ENCODE results near the gene LAMTOR1. TPM values are rescaled to one million over a fixed set of nuclear protein-coding genes. Genes with fewer than 3 reads are reported as not detected.

LAMTOR1 gene
- total and polyA plus RNA-seq, 2 of the 8 experiments (the other 6 are each of a cell fraction or from before 2014, with no cell fraction given), result 82.1 to 160 TPM

GRCh38 chr11:72120930-72121329 lies 17.8 kb upstream of the LAMTOR1 start:
- H2BK20ac ChIP-seq (ENCODE audit: low read length), result no peak overlapping the region
- no peaks in the 10 kb centered on the region for H3K79me1 ChIP-seq (ENCODE audit: low read depth, low read length)
- H3K23me2 ChIP-seq (ENCODE audit: low read depth, low read length), result no peaks in the 10 kb centered on the region
- no peak overlapping the region for H2AFZ ChIP-seq (ENCODE audit: low read length)
- no peaks in the 10 kb centered on the region for H4K20me1 ChIP-seq (replicated peaks in 1 of 2; ENCODE audit: control insufficient read depth in 1 of 2, insufficient read depth in 2 of 2, low read length in 2 of 2)
- H2BK120ac ChIP-seq (replicated peaks; ENCODE audit: low read depth, low read length), result no peak overlapping the region
- H2BK5ac ChIP-seq (ENCODE audit: low read depth, low read length), result no peak overlapping the region
- peaks cover 0 to 7% (median 3%) of the 10 kb centered on the region in 4 experiments; a peak in 3 of 7 replicates for H3K27me3 ChIP-seq (replicated peaks in 1 of 4; ENCODE audit: control insufficient read depth in 3 of 4, extremely low read depth in 1 of 4, insufficient read depth in 3 of 4, low read length in 3 of 4)
- H3K18ac ChIP-seq (ENCODE audit: extremely low read depth, low read length), result no peak overlapping the region
- CTCF ChIA-PET (ENCODE audit: partially characterized antibody), result interaction anchor here (0.6 to 3.1 kb wide), 3 partner anchors 23 to 197 kb away, joined by 3 to 15 read pairs (median 3); no protein-coding TSS in a partner anchor
- 92% methylated on average over 2 of the region's 2 CpGs; no CpG with 5 or more reads in 1 of the 2 experiments for WGBS, 2 experiments (ENCODE audit: extremely low coverage in 1 of 2, insufficient coverage in 1 of 2, insufficient read length in 1 of 2, insufficient replicate concordance in 2 of 2, low coverage in 1 of 2, low lambda C conversion rate in 2 of 2, missing lambda C conversion rate in 1 of 2)
- FAIRE-seq (no peak), DNase-seq (ENCODE audit: low read depth in 1 of 2, low spot score in 2 of 2) (no peak)
- no peak overlapping the region for H3K9ac ChIP-seq (replicated peaks in 1 of 4; ENCODE audit: extremely low read depth in 1 of 4, low read depth in 3 of 4, low read length in 3 of 4)
- POLR2A ChIA-PET (ENCODE audit: partially characterized antibody), result interaction anchor here (2.2 kb wide), 1 partner anchor 8 kb away, joined by 6 read pairs; the partner anchor contains the start of gene ANAPC15
- no peak overlapping the region for H3K4me3 ChIP-seq (ENCODE audit: extremely low read depth in 1 of 4, insufficient read depth in 2 of 4, low read depth in 3 of 4, low read length in 4 of 4)
- H4K8ac ChIP-seq (ENCODE audit: extremely low read depth, insufficient read depth, low read length), result 0 out of 2 replicates have a peak overlapping the region, but pooled peaks have one; percentile 39
- no peak overlapping the region for H3K14ac ChIP-seq (ENCODE audit: insufficient read length)
- no peak overlapping the region for H2AK5ac ChIP-seq (ENCODE audit: low read depth, low read length)
- no peaks in the 10 kb centered on the region for H3K4me1 ChIP-seq (replicated peaks in 1 of 4; ENCODE audit: control insufficient read depth in 3 of 4, insufficient read depth in 4 of 4, low read length in 3 of 4)
- H4K5ac ChIP-seq (ENCODE audit: insufficient read length, low read depth, low read length), result no peak overlapping the region
- H3K36me3 ChIP-seq (ENCODE audit: control insufficient read depth in 2 of 4, insufficient read depth in 4 of 4, low read length in 3 of 4), result no peaks in the 10 kb centered on the region
- no peak overlapping the region for H3K27ac ChIP-seq (ENCODE audit: low read depth, low read length)
- no peaks in the 10 kb centered on the region for H3K79me2 ChIP-seq (ENCODE audit: control insufficient read depth in 1 of 2, insufficient read depth in 2 of 2, low read length in 2 of 2)
- no peak overlapping the region for H4K91ac ChIP-seq (replicated peaks; ENCODE audit: insufficient read length, low read length)
- no peak overlapping the region for H2BK12ac ChIP-seq (ENCODE audit: low read depth, low read length)
- H2BK15ac ChIP-seq (ENCODE audit: low read length), result no peak overlapping the region
- H3K9me3 ChIP-seq (ENCODE audit: insufficient read depth in 2 of 2, low read depth in 1 of 2, low read length in 1 of 2), result peaks cover 0 to 5% of the 10 kb centered on the region in 2 experiments; a peak in 3 of 4 replicates
- no peak overlapping the region for H3K4ac ChIP-seq (replicated peaks; ENCODE audit: insufficient read length, low read depth, low read length)
- H3K4me2 ChIP-seq (ENCODE audit: insufficient read depth in 1 of 2, low read depth in 2 of 2, low read length in 2 of 2), result no peak overlapping the region
- no peak overlapping the region for H3K56ac ChIP-seq (replicated peaks; ENCODE audit: insufficient read length, low read depth, low read length)
- TF ChIP-seq BRCA1 (IDR thresholded peaks at IDR 0.05; ENCODE audit: low read depth, low read length) (no peak), RXRA (IDR thresholded peaks at IDR 0.05; ENCODE audit: insufficient read depth, low read depth, low read length) (no peak), CTBP2 (IDR thresholded peaks at IDR 0.05; ENCODE audit: borderline replicate concordance, insufficient read depth, insufficient read length, low read length) (no peak), SAP30 (IDR thresholded peaks at IDR 0.05; ENCODE audit: insufficient read depth, insufficient replicate concordance, low read length) (no peak)
- no peak overlapping the region for H3K23ac ChIP-seq (ENCODE audit: insufficient read length)
